ENCODE data around the gene ZIC5.

ZIC5 gene

DNA sequence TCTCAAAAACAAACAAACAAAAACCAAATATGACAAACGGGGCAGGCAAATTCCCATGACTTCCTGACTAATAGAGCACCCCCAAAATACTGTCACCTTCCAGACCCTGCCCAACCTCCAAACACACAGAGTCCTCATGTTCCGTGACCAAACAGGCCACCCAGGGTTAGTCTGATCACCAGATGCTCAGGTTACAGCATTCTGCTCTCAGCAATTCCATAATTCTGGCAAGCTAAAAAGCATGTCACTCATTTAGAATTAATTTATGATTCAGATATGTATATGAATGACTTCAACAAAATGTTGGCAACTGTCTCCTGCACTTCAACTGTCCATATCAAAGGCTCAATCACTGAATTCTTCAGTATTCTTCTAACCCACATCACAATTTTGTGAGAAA lies 52.4 kb downstream of the ZIC5 start:
- no peak overlapping the region for H3K4me3 ChIP-seq (ENCODE audit: low read length)
- no peaks in the 10 kb centered on the region for H3K36me3 ChIP-seq (ENCODE audit: insufficient read depth, low read length)
- WGBS = 89% methylated on average over 2 of the region's 2 CpGs
- no peaks in the 10 kb centered on the region for H3K4me1 ChIP-seq (ENCODE audit: insufficient read depth, low read length)
- no peaks in the 10 kb centered on the region for H3K9me3 ChIP-seq (ENCODE audit: insufficient read depth, low read depth, low read length)
- H3K27me3 ChIP-seq (ENCODE audit: insufficient read depth, low read length) = no peaks in the 10 kb centered on the region
- H3K27ac ChIP-seq (ENCODE audit: low read depth, low read length) = no peak overlapping the region
- no peak overlapping the region for H3K9ac ChIP-seq (ENCODE audit: low read depth, low read length)

DNA sequence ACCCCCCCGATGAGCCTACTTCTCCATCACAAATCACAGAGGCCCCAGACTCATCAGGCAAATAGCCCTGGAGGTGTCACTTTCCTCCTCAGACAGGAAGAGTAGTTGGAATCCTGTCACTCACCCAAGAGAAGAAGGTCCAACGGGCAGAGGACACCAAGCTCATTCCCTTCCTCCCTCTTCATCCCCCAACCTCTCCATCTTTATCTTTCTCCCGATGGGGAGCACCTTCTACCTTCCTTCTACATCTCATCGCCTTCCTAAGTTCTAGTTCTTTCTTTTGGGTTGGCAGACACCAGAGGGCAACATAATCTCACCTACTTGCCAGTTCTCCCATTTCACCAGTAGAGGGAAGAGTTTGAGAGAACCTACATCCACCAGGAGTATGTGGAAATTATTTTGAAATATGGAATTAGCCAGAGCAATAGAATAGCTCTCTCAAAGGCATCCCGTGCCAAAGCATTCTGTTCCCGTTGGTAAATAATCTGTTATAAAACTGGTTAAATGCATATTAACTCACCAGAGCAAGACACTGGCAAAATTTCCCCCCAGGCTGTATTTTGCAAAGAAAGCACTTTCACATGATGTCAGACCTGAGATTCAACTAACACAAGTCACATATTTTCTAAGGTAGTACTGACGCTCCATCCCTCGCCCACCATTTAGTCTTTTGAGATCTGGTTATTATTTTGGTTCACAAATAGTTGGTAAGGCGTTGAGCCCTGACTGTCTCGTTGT lies 55.0 kb downstream of the ZIC5 start:
- WGBS = 57% methylated on average over 10 of the region's 10 CpGs
- Histone ChIP-seq H3K27me3 (ENCODE audit: insufficient read depth, low read length) (no peaks in the 10 kb centered on the region), H3K9me3 (ENCODE audit: insufficient read depth, low read depth, low read length) (no peaks in the 10 kb centered on the region), H3K4me3 (ENCODE audit: low read length) (no peak overlapping the region), H3K4me1 (ENCODE audit: insufficient read depth, low read length) (peaks cover 17% of the 10 kb centered on the region), H3K36me3 (ENCODE audit: insufficient read depth, low read length) (no peaks in the 10 kb centered on the region), H3K9ac (ENCODE audit: low read depth, low read length) (no peak overlapping the region), H3K27ac (ENCODE audit: low read depth, low read length) (no peak overlapping the region)

DNA sequence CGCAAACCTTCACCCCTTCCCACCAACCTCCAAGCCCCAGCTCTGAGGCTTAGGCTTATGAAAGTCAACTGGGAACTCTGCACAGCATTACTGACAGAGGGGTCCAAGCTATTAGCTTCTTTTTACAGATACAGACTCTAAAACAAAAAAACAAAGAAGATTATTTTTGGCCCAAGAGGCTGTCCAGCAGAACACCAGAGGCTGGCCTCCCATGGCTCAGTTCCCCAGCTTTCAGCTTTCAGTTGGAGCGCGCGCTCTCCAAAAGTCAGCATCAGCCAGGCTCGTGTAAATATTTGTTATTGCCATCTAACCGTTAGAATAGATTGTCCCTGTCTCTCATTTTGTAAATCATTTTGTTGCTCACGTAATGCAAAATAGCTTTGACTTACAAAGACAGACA lies 58.4 kb downstream of the ZIC5 start:
- WGBS = 91% methylated on average over 7 of the region's 7 CpGs
- H3K4me3 ChIP-seq (ENCODE audit: low read length) = no peak overlapping the region
- no peaks in the 10 kb centered on the region for H3K9me3 ChIP-seq (ENCODE audit: insufficient read depth, low read depth, low read length)
- H3K9ac ChIP-seq (ENCODE audit: low read depth, low read length) = no peak overlapping the region
- no peaks in the 10 kb centered on the region for H3K36me3 ChIP-seq (ENCODE audit: insufficient read depth, low read length)
- H3K27ac ChIP-seq (ENCODE audit: low read depth, low read length) = no peak overlapping the region
- peaks cover 17% of the 10 kb centered on the region for H3K4me1 ChIP-seq (ENCODE audit: insufficient read depth, low read length)
- no peaks in the 10 kb centered on the region for H3K27me3 ChIP-seq (ENCODE audit: insufficient read depth, low read length)
